Parathyroid adenoma (tissue), 2 donors: ENCODE results near the gene ZFPL1.

Source experiments
- H2AFZ ChIP-seq: fragments of 300-600 bp; sonication (generic); one replicate; pipeline ENCODE4 v1.7.0; 2017; ENCODE audit warnings: antibody characterized with exemption, mild to moderate bottlenecking
- H3K27ac ChIP-seq: fragments of 300-600 bp; sonication (generic); one replicate; pipeline ENCODE4 v1.7.0; 2017
- H3K27me3 ChIP-seq: fragments of 300-600 bp; sonication (generic); one replicate; pipeline ENCODE4 v1.7.0; 2017; ENCODE audit warnings: low read length; ENCODE audit not compliant: control insufficient read depth, insufficient read depth
- H3K36me3 ChIP-seq: fragments of 300-600 bp; sonication (generic); one replicate; pipeline ENCODE4 v1.7.0; 2017; ENCODE audit warnings: low read length; ENCODE audit not compliant: control insufficient read depth, insufficient read depth
- H3K4me1 ChIP-seq: fragments of 300-600 bp; sonication (generic); one replicate; pipeline ENCODE4 v1.7.0; 2017; ENCODE audit warnings: control low read depth
- H3K4me2 ChIP-seq: fragments of 300-600 bp; sonication (generic); one replicate; pipeline ENCODE4 v1.7.0; 2017; ENCODE audit warnings: low read length
- H3K4me3 ChIP-seq: fragments of 300-600 bp; sonication (generic); one replicate; pipeline ENCODE4 v1.7.0; 2017; ENCODE audit warnings: low read depth, low read length
- H3K79me2 ChIP-seq: fragments of 300-600 bp; sonication (generic); one replicate; pipeline ENCODE4 v1.7.0; 2017; ENCODE audit warnings: control low read depth
- H3K9ac ChIP-seq: fragments of 300-600 bp; sonication (generic); one replicate; pipeline ENCODE4 v1.7.0; 2017; ENCODE audit warnings: mild to moderate bottlenecking
- H3K9me3 ChIP-seq: fragments of 300-600 bp; sonication (generic); one replicate; pipeline ENCODE4 v1.7.0; 2017; ENCODE audit warnings: low read length; ENCODE audit not compliant: control insufficient read depth
- CTCF ChIP-seq: fragments of 300-600 bp; sonication (generic); IDR thresholded peaks from one replicate; pipeline ENCODE4 v1.7.0; 2017; ENCODE audit warnings: antibody characterized with exemption, mild to moderate bottlenecking
- donor health status: primary hyperparathyroidism.

ZFPL1 gene

GRCh38 chr11:65040847-65041622 lies 43.0 kb upstream of the ZFPL1 start, which contains the start of gene SAC3D1:
TSS of gene SAC3D1 (plus strand) at chr11:65041210. CDS start at chr11:65041293, 83 bp downstream.
- Histone ChIP-seq H3K9ac (no peak within 1 kb of the TSS), H3K4me1 (no peaks in the 10 kb centered on the region), H3K79me2 (no peaks in the 10 kb centered on the region), H3K27me3 (no peaks in the 10 kb centered on the region), H2AFZ (peak within 1 kb of the TSS; percentile 91), H3K9me3 (no peaks in the 10 kb centered on the region), H3K4me3 (peak within 1 kb of the TSS; percentile 63), H3K27ac (peak within 1 kb of the TSS; percentile 81), H3K36me3 (no peaks in the 10 kb centered on the region), H3K4me2 (peak within 1 kb of the TSS; percentile 72)
- TF ChIP-seq CTCF = no peak

GRCh38 chr11:65042891-65043290 lies 41.1 kb upstream of the ZFPL1 start:
- Histone ChIP-seq H3K4me3 (no peak overlapping the region), H3K9me3 (no peaks in the 10 kb centered on the region), H3K4me1 (no peaks in the 10 kb centered on the region), H3K79me2 (no peaks in the 10 kb centered on the region), H3K36me3 (no peaks in the 10 kb centered on the region), H3K9ac (no peak overlapping the region), H3K27ac (no peak overlapping the region), H3K27me3 (no peaks in the 10 kb centered on the region), H3K4me2 (no peak overlapping the region), H2AFZ (no peak overlapping the region)
- no peak for TF ChIP-seq CTCF

- Histone ChIP-seq H3K4me1 (no peaks in the 10 kb centered on the region), H3K9ac (no peak overlapping the region), H3K79me2 (no peaks in the 10 kb centered on the region), H3K27me3 (no peaks in the 10 kb centered on the region), H2AFZ (no peak overlapping the region), H3K27ac (no peak overlapping the region), H3K9me3 (no peaks in the 10 kb centered on the region), H3K4me2 (no peak overlapping the region), H3K36me3 (no peaks in the 10 kb centered on the region), H3K4me3 (no peak overlapping the region)
- no peak for TF ChIP-seq CTCF
These were observed 40.0 kb upstream of the ZFPL1 start for GRCh38 chr11:65043881-65044501.

GRCh38 chr11:65045061-65045460 lies 39.0 kb upstream of the ZFPL1 start:
- Histone ChIP-seq H3K36me3 (no peaks in the 10 kb centered on the region), H3K27ac (no peak overlapping the region), H3K4me2 (no peak overlapping the region), H3K79me2 (no peaks in the 10 kb centered on the region), H2AFZ (no peak overlapping the region), H3K4me3 (no peak overlapping the region), H3K4me1 (no peaks in the 10 kb centered on the region), H3K27me3 (no peaks in the 10 kb centered on the region), H3K9ac (no peak overlapping the region), H3K9me3 (no peaks in the 10 kb centered on the region)
- TF ChIP-seq CTCF = no peak
